ENCODE results near the gene STAB1. TPM values are rescaled to one million over a fixed set of nuclear protein-coding genes. Genes with fewer than 3 reads are reported as not detected.

STAB1 gene
- polyA plus RNA-seq, 1 donor (not counting 4 experiments of a cell fraction or from before 2014, with no cell fraction given), result not detected

GRCh38 chr3:52554026-52554755 is 59.1 kb downstream of the STAB1 start:
- H4K20me1 ChIP-seq (ENCODE audit: control insufficient read depth, extremely low read depth, insufficient read depth, low read length), result no peaks in the 10 kb centered on the region
- no peaks in the 10 kb centered on the region for H3K79me2 ChIP-seq (ENCODE audit: control insufficient read depth, insufficient read depth, low read length)
- no peaks in the 10 kb centered on the region for H3K27me3 ChIP-seq (ENCODE audit: control insufficient read depth, extremely low read depth, insufficient read depth, low read length)
- no peak overlapping the region for H3K27ac ChIP-seq (ENCODE audit: control insufficient read depth, insufficient read depth, low read length)
- FAIRE-seq, result no peak
- H3K4me3 ChIP-seq (ENCODE audit: control insufficient read depth in 2 of 3, extremely low read depth in 1 of 3, insufficient read depth in 2 of 3, low read depth in 1 of 3, low read length in 3 of 3), result no peak overlapping the region
- H3K9me3 ChIP-seq (ENCODE audit: control insufficient read depth, low read depth, low read length), result no peaks in the 10 kb centered on the region
- H3K4me1 ChIP-seq (ENCODE audit: control insufficient read depth, extremely low read depth, insufficient read depth, low read length), result no peaks in the 10 kb centered on the region
- DNase-seq (ENCODE audit: low read depth, low spot score), result no peak
- no peak overlapping the region for H3K4me2 ChIP-seq (ENCODE audit: control insufficient read depth, extremely low read depth, insufficient read depth, low read depth, low read length)
- H3K36me3 ChIP-seq (ENCODE audit: control insufficient read depth in 2 of 2, extremely low read depth in 1 of 2, insufficient read depth in 2 of 2, low read length in 2 of 2), result peaks cover 14 to 30% of the 10 kb centered on the region in 2 experiments
- dilution Hi-C loops (cut with MboI; ENCODE audit: extremely low pct_ligation_motif_present, low sequenced_read_pairs), result no loop called here
- TF ChIP-seq EZH2 (IDR thresholded peaks at IDR 0.05; ENCODE audit: low read length), result no peak
- no peak for TF ChIP-seq CTCF (optimal IDR thresholded peaks at IDR 0.05 in 1 of 3, IDR thresholded peaks at IDR 0.05 in 1 of 3, conservative IDR thresholded peaks at IDR 0.05 in 1 of 3; ENCODE audit: extremely low read depth in 1 of 3, insufficient read depth in 2 of 3, low read length in 3 of 3)
- H2AFZ ChIP-seq (ENCODE audit: control insufficient read depth, low read length), result no peak overlapping the region
- H3K9ac ChIP-seq (ENCODE audit: control insufficient read depth, extremely low read depth, insufficient read depth, low read length), result no peak overlapping the region
- H3K9me1 ChIP-seq (ENCODE audit: control insufficient read depth, extremely low read depth, insufficient read depth, low read length), result no peaks in the 10 kb centered on the region

GRCh38 chr3:52555056-52555455 is 59.9 kb downstream of the STAB1 start:
- H3K36me3 ChIP-seq (ENCODE audit: control insufficient read depth in 2 of 2, extremely low read depth in 1 of 2, insufficient read depth in 2 of 2, low read length in 2 of 2), result peaks cover 18 to 33% of the 10 kb centered on the region in 2 experiments
- dilution Hi-C loops (cut with MboI; ENCODE audit: extremely low pct_ligation_motif_present, low sequenced_read_pairs), result no loop called here
- no peaks in the 10 kb centered on the region for H3K4me1 ChIP-seq (ENCODE audit: control insufficient read depth, extremely low read depth, insufficient read depth, low read length)
- H3K9me1 ChIP-seq (ENCODE audit: control insufficient read depth, extremely low read depth, insufficient read depth, low read length), result no peaks in the 10 kb centered on the region
- H3K4me2 ChIP-seq (ENCODE audit: control insufficient read depth, extremely low read depth, insufficient read depth, low read depth, low read length), result no peak overlapping the region
- no peak for DNase-seq (ENCODE audit: low read depth, low spot score)
- H4K20me1 ChIP-seq (ENCODE audit: control insufficient read depth, extremely low read depth, insufficient read depth, low read length), result no peaks in the 10 kb centered on the region
- H3K4me3 ChIP-seq (ENCODE audit: control insufficient read depth in 2 of 3, extremely low read depth in 1 of 3, insufficient read depth in 2 of 3, low read depth in 1 of 3, low read length in 3 of 3), result no peak overlapping the region
- no peak overlapping the region for H3K27ac ChIP-seq (ENCODE audit: control insufficient read depth, insufficient read depth, low read length)
- TF ChIP-seq CTCF (optimal IDR thresholded peaks at IDR 0.05 in 1 of 3, IDR thresholded peaks at IDR 0.05 in 1 of 3, conservative IDR thresholded peaks at IDR 0.05 in 1 of 3; ENCODE audit: extremely low read depth in 1 of 3, insufficient read depth in 2 of 3, low read length in 3 of 3), result no peak
- no peak for TF ChIP-seq EZH2 (IDR thresholded peaks at IDR 0.05; ENCODE audit: low read length)
- H3K79me2 ChIP-seq (ENCODE audit: control insufficient read depth, insufficient read depth, low read length), result no peaks in the 10 kb centered on the region
- H2AFZ ChIP-seq (ENCODE audit: control insufficient read depth, low read length), result no peak overlapping the region
- no peak for FAIRE-seq
- H3K27me3 ChIP-seq (ENCODE audit: control insufficient read depth, extremely low read depth, insufficient read depth, low read length), result no peaks in the 10 kb centered on the region
- H3K9me3 ChIP-seq (ENCODE audit: control insufficient read depth, low read depth, low read length), result no peaks in the 10 kb centered on the region
- no peak overlapping the region for H3K9ac ChIP-seq (ENCODE audit: control insufficient read depth, extremely low read depth, insufficient read depth, low read length)
